HG02938 (cell line): ENCODE measurements around the gene KMT2E.

Experiments used
- ATAC-seq: cut with Tn5 transposase; IDR thresholded peaks from one replicate; pipeline ENCODE4 v1.9.1; 2021; ENCODE audit warnings: mild to moderate bottlenecking, moderate library complexity; ENCODE audit not compliant: unreplicated experiment

The KMT2E gene

DNA sequence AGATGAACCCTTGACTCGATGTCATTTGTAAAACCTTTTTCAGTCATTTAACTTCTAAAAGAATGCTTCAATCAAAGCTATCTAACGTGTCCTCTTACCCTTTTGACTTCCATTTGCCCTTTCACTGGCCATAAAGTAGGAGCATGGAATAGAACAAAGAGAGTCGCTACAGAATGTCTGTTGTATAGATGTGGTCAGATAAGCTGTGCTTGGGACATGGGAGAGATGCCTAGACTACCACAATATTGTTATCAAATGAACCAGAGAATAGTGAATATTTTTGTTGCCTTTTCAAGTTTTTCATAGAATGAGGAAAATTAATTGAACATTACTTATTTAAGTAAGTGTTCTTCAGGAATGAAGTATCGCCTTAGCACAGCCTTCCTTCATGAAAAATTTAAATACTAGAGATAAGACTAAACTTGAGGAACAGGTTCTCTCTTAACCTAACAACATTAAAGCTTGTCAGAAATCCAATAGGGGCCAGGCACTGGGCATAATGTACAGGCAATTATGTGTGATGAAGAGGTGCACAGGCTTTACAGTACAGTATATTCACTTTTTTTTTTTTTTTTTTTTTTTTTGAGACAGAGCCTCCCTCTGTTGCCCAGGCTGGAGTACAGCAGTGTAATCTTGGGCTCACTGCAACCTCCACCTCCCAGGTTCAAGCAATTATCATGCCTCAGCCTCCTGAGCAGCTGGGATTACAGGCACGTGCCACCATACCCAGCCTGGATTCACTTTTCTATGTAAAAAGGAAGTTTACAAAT lies 7.5 kb upstream of the KMT2E start:
- no peak for ATAC-seq

DNA sequence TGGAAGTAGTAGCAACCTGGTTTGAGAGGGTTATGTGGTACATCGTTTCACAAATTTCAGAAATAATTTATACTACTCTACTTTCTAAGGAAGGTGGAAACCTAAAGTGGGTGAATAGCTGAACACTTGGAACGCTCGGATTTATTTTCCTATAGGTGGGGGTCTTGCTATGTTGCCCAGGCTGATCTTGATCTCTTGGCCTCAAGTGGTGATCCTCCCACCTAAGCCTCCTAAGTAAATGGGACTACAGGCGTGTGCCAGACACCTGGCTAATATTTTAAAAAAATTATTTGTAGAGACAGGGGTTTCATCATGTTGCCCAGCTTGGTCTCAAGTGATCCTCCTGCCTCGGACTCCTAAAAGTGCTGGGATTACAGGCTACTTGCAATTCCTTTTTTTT lies 6.7 kb upstream of the KMT2E start:
- ATAC-seq = no peak

DNA sequence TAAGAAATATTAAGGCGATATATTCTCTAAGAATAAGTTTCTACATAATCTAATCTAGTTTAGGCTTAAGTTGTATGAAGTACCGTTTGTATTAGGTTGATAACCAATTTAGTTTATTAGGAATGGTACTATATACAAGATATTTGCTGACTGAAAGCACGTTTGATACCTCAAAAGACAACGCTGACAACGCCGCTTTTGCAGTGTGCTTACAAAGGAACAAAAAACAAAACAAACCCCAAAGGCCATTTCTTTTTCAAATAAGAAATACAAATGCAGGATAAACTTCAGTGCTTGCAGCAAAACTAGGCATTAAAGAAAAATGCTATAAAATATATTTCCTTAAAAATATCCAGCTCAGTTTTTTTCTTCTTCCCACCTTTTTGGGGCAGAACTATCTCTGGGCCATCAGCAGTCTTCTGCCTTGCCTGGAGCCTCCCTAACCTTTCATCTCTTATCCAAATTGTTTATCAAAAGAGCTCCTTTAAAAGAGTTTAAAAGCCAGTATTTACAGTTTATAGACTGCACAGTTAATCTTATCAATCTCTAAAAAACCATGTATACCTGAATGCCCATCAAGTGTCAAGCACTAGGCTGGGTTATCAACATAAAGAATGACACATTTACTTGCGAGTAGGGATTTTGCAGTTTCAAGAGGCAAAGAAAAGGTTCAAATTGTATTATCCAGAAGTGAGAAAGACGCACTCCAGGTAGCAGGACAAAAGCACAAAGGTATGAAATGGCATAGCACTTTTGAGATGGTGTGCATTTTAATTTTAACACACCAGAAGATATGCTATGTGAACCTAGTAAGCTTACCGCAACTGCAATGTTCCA lies 4.1 kb upstream of the KMT2E start:
- ATAC-seq = no peak

DNA sequence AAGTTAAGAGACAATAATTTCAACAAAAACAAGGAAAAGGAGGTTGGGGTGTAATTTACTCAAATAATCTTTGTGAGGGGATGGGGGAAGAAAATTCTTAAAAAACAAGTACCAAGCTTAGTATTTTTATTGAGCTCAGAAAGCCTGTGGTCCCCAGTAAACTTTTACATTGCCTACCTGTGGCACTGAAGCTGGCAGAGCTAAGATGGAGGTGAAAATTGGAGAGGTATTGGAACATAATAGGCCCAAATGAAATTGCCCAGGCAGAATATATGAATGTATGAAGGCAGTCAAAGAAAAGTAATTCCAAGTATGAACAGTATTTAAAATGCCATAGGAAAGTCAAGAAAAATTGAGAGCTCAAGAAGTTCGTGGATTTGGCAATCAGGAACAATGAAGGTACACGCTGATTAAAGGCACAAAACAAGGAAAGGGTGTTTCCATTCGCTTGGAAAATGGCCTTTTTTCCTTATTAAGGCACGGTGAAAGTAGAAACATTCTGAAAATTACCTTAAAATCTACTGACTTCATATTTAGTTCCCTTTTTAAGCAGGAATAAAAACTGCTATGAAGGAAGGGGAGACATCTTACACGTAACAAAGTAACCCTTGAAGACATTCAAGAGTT lies 3.4 kb upstream of the KMT2E start:
- no peak for ATAC-seq

DNA sequence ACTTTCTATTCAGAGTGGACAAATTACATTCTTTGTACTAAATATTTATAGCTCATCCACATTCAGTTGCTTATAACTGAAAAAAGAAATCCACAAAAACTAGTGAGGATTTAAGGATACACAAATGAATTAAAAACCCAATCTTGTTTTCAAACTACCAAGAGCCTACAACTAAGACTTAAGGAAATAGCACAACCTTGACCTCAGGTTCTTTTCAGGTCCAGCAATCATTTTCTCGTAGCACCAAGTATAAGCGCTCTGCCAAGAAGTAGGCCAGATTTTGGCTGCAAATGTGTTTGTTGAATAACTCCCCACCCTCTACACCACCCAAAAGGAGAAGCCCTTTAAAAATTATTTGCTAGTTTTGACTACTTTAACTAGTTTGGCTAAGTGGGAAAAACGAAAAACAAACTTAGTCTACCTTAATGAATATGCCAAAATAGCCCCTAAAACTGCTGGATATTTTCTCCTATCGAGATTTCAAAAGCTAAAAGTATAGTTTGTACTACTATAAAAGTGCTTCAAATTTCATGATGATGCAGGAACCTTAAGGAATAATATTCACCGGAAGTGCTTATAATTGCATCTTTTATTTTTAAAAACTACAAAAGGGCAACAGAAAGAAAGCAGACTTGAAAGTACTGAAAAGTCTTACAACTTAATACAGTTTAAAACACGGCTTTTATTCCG lies 2.7 kb upstream of the KMT2E start:
- ATAC-seq = no peak

DNA sequence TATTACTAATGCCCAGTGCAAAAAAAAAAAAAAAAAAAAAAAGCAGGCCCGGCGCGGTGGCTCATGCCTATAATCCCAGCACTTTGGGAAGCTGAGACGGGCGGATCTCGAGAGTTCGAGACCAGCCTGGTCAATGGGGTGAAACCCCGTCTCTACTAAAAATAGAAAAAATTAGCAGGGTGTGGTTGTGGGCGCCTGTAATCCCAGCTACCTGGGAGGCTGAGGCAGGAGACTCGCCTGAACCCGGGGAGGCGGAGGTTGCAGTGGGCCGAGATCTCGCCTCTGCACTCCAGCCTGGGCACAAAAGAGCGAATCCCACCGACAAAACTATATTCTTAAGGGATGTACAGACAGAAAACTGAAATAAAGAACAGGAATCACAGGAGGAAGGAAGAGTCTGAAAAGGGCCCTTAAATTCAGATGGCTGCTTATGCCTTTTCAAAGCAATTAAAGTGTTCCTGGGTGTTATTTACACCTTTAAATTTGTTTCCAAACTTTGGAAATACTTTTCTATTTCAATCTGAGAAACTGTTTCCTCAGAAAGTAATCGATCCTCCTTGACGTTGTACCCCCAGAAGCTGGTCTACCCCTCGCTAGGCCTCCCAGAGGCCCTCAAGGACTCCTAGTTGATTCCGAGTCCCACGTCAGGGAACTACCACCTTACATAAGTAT lies 2.0 kb upstream of the KMT2E start:
- ATAC-seq = no peak

DNA sequence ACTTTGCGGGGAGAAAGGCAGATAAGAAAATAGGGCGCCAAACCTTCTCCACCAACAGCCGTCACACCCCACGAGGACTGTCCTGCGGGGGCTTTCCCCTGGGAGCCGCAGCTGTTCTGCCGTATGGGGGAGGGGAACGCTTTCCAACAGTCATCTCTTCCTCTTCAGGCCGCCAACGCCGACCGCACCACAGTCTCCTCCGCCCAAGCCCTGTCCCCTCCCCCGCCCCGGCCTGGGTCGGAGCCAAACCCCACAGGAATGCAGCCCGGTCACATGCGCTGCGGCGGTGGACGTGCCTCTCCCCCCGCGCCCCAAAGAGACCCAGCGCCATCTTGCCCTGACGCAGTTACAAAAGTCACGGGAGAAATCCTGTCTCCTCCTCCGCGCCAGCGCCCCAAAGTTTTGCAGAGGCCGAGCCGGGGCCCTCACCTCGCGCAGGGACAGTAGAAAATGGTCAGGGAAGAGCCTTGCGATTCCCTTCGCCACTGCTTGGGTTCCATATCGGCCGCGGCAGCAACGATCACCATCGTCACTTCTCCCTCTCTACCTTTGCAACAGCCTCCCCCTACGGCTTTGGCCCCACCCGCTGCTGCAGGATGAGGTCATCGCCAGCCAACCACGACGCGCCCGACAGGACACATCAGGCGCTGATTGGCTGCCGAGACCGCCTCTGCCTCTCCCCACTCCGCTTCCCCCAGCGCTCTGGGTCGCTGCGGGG lies 1.3 kb upstream of the KMT2E start:
- ATAC-seq = peak; percentile 65

DNA sequence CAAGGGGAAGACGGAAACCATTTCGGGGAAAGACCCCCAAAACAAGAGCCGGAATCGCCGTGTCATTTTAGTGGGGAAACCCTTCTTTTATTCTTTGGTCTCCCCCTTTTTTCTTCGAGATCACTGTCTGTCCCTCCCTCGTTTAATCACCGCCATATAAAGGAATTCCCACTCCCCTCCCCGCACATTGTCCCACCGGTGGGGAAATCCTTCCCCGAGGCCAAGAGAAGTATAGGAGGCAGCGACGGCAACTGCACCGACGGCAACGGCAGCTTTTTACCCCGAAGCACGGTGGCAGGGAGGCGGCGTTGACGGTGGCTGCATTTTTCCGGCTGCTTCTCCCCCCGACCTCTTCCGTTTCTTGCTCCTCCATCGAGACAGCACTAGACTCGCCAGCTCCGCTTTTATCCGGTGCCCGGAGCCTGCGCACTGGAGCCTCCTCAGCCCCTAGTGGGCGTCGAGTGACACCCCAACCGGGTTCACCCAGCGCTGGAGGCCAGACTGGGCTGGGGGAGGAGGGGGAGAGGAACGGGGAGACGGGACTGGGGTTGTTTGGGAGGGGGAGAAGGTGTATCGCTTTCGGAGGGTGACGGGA lies 687 bp upstream of the KMT2E start:
- ATAC-seq = peak; percentile 29

DNA sequence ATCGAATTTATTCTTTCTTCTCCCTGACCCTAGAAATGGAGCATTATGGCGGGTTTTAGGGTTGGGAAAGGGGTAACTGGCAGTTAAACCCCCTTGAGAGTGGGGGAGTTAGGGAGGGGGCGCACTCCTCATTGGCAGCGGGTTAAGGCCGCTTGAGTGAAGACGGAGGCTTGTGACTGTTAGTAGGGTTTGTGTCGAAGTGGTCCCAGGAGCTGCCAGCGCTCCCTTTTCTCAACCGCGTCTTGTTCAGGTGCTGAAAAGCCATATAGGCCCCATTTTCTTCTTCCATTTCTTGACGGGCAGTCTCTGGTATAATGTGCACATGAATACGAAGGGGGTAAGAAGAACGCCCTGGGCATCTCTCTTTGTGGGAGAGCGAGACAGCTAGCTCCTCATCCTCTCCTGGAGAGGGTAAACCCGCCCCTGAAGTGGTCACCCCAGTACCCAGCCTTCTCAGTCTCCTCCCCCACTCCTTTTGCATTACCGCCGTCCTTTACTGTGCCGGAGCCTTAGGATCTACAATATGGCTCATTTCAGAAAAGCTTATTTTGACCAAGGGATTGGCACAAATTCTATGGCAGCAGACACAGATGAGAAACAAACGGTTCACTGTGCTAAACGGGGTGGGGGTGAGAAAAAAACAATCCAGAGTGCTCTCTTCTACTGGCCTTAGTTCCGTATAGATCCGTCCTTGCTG lies 836 bp downstream of the KMT2E start:
- ATAC-seq = no peak

DNA sequence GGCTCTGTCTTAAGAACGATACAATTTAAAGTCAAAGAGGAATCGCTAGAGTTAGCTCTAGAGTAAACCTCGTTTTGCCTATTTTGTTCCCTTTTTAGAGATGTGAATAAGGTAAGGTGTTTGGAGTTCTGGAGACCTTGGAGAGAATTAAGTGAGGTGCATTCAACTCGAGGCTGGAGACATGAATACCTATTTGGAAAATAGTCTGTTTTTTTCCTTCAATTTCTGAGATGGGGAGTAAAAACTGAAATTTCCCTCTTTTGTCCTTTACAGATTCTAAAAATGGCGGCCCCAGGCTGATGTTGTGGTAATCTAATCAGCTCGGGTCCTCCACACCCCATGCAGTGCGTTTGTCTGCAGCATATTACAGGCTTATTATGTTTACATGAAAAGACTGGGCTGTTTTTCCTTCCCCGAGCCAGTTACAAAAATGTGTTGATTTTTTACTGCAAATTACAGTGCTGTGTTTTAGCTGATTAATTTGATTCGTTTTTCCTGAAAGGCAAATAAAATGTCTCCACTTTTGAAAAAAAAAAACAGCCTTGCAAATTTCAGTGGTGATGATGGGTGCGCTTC lies 1.5 kb downstream of the KMT2E start:
- no peak for ATAC-seq

DNA sequence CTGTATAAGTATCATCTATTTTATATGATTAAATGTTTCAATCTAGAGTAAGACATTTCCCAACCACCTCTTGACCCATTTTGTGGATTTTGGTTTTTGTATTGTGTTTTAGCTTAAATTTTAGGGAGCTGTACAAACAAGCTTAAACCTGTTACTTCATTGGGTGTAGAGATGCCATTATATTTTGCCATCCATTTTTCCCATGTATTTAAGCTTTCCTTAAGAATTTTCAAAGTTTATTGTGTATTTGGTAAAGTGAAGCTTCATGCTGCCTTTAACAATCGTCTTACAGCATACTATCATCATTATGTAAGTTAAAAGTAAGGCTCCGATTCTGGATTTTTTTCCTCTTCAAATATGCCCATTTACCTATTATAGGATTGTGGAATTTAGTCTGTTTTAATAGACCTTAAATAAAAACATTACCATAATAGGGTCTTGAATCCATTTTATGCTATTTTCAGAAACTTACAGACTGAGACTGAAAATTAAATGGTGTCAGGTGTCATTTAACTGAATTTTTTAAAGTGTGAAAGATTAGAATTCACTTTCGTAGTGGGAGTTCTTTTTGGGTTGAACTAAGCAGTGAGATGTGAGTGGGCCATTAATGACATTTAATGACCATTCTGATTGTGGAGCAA lies 2.2 kb downstream of the KMT2E start:
- no peak for ATAC-seq

DNA sequence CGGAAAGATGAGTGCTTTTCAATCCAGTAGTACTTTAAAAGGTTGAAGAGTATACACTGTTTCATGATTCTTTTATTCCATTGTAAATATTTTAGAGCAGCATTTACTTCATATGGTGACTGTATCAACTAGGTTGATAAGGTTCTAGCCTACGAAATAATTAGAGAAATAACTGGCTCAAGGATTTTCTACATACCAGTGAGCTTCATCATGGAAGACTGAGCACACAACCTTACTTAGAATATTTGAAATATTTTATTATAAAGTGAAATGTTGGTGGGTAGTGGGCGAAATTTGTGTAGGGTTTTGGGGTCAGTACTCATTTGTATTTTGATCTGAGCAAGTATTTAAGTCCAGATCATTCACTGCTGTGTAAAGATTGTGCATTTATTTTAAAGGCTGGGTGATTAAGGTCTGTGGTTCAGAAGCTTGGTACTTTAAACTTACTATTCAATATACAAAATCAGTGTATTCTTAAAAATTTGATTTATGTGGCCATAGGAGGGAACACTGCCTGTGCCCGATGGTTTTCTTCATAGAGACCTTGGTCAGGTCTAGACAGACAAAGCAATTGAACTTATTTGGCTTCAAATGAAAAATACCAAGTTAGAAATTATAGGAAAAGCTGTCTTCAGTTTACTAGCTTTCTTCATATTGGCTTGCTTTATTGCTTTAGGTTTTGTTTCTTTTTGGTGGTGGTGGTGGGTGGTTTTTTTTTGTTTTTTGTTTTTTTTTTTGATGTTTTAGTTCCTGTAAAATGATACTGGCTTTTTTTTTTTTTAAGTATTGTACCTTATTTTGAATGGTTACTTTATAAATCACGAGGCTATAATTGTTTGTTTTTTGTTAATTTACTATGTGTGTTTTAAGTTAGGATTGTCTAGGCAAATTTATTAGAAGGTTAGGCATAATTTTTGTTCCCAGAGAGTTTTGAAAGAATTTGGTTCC lies 3.0 kb downstream of the KMT2E start:
- ATAC-seq = no peak

DNA sequence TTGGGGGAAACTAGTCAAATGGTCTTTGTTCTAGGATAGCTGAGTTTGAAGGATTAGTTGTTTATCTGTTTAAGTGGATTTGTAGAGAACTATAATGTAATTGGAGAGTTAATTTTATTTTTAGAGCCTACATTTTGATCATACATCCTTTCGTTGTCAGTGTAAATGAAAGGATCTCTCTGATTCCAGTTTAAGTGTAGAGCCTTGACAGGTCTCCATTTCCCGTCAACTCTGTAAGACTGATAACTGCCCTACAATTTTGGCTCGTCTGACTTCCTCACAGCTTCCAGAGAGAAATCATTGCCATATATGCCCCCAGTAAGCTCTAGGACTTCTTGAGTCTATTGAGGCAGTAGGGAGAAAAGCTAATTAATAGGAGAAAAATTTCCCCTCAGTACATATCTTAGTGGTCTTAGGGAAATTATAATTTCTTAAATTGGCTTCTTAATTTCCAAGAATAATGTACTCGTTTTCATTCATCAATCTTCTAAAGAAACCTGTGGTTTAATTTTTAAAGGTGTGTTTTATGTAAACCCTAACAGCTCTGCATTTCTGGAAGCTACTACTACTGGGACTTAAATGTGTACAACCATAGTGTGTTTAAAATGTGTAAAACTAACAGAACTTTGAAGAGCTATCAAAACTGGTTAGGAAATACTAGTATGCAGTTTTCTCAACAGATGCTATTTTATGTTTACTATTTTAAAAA lies 3.8 kb downstream of the KMT2E start:
- ATAC-seq = no peak

DNA sequence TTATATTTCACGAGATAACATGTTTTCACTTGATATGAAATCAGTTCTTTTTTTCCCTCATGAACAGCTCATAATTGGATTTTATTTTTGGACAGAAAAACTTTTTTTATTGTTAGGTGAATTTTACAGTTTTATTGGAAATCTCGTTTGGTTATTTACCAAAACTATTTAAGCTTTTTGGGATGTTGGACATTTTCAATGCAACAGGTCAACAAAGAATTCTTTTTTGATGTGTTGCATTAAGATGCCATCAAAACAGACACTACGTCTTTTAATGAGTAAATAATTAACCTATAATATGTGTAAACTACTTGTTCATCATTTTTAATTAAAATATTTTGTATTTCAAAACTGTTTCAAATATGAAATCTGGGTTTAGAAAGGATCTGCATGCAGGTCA lies 5.3 kb downstream of the KMT2E start:
- ATAC-seq = no peak

DNA sequence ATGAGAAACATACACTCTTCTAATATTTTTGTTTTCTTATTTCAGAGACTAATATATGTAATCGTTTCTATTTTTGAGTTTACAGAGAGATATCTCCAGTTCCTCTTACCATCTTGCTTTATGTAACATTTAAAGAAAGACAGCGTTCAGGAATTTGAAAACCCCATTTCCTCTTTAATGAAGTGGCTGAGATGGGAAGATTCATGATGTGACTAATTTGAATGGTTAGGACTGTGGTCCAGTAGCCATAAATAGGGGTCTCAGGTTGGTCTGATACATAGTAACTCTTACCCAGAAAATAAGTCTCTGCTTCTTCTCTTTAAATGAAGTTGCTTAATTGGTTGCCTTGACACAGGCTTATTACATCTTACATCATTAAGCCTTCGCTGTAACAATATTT lies 6.9 kb downstream of the KMT2E start:
- no peak for ATAC-seq

DNA sequence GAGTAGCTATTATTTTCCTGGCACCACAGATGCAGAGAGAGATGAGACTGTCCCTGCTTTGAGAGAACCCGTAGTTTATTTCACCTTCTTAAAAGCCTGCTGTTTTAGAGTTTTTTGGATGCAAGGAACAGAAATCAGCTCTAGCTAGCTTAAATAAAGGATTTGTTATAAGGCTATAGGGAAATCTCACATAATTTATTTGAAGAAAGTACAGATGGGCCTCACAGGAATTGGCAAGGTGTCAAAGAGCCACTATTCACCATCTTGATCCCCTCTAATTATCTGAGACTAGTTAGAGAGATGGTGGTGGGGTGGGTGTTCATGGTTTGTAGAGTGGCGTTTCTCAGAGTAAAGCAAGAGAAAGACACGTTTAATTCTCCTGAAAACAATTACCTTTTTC lies 7.3 kb downstream of the KMT2E start:
- no peak for ATAC-seq

DNA sequence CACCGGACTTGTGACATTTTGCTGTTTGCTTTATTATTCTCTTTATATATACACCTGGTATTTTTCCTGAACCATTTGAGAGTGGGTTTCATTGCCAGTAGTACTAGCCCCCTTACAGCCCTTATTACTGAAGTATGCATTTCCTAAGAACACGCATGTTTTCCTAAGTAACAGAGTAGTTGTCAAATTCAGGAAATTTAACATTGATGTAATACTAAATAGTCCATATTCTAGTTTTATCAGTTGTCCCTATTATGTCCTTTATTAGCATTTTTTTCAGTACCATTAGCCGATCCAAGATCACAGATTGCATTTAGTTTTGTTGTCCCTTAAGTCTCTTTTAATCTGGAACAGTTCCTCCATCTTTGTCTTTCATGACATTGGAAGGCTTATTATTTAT lies 8.0 kb downstream of the KMT2E start:
- ATAC-seq = no peak
